UCSD-AML1 (cell line): ENCODE measurements around the gene IL26.

Experiments used
- DNase-seq: peaks from one replicate; lab custom pipeline; 2025; ENCODE audit not compliant: unreplicated experiment; lab: John Stamatoyannopoulos, UW

The IL26 gene

GRCh38 chr12:68158432-68158831 is 67.2 kb downstream of the IL26 start:
- no peak for DNase-seq

- DNase-seq, result no peak
Measured at GRCh38 chr12:68157380-68157779, 68.2 kb downstream of the IL26 start.

DNA sequence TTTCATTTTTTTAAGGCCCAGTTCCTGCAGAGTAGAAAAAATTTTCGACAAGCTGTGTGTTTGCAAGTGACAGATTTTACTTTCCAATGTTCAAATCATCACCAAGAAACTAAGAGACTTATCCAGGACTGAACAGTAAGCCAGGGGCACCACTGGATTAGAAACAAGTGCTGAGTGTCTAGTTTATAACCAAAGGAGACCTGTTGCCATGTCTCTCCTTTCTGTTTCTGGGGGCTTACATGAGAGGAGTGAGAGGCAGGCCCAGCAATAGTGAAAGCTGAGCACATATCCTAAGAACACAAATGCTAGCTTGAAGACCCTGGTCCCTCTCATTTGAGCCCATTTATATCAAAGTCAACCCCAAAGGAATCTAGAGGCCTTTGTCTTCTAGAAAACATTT is 69.0 kb downstream of the IL26 start:
- DNase-seq, result no peak

- no peak for DNase-seq
Measured at GRCh38 chr12:68154779-68155178, 70.8 kb downstream of the IL26 start.
